GM21825 (cell line): ENCODE data around the gene AGBL3.
A peak's percentile ranks its signal among the peaks of the same experiment; 100 is the strongest.
"Not testable (repeated sequence)": the region's sequence is repeated elsewhere in the genome, so short reads cannot be mapped to it uniquely, and the experiment has no call there.

Experiments used
- ATAC-seq: cut with Tn5 transposase; IDR thresholded peaks from one replicate; pipeline ENCODE4 v1.9.1; 2021; ENCODE audit warnings: mild to moderate bottlenecking, moderate library complexity; ENCODE audit not compliant: unreplicated experiment

The AGBL3 gene

DNA sequence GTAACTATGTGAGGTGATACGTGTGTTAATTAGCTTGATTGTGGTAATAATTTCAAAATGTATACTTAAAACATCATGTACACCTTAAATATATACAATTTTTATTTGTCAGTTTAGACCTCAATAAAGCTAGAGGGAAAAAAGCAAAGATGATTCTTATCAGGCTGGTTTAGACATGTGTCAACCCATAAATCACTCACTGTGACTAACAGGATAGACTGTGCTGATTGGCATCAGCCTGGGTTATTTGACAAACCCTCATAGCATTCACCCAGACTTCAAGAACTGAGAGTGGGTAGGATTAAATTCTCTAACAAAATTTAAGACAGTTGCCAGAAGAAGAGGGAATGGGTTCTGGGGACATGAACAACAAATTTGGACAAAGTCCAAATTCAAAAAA lies 87.8 kb downstream of the AGBL3 start:
- ATAC-seq, result no peak

- no peak for ATAC-seq
Measured at GRCh38 chr7:135074531-135074930, 88.2 kb downstream of the AGBL3 start.

DNA sequence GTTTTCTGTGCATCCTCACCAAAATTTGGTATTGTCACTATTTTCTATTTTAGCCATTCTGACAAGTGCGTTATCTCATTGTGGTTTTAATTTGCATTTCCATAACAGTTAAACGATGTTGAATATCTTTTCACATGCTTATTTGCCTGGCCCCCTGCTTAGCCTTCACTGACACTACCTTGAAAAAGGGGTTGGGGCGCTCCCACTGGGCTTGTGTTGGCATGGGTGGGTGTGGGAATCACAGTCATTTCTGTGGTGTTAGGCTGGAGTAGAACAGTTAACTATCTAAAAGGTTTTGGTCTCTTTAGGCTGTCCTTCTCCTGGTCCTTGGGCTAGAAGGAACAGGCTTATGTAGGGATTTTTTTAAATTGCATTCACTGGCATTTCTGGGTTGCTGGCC lies 89.4 kb downstream of the AGBL3 start:
- ATAC-seq, result no peak

DNA sequence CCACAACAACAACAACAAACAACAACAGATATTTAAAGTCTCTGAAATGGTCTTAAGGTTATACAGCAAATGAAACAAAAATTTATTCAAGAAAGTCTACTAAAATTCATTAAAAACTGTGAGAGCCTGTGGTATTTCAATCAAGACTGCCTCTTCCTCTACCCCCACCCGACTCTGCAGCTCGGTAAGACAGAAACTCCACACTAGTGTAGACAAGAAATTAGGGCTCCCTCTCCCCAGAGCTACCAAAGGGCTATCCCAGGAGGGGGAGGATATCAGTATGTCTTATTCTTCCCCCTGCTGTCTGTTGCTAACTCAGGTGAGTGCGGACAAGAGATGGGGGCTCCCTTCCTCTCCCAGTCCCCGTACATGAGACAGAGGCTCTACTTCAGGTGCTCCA lies 90.6 kb downstream of the AGBL3 start:
- no peak for ATAC-seq

GRCh38 chr7:135077642-135078041 lies 91.3 kb downstream of the AGBL3 start:
- no peak for ATAC-seq

- no peak for ATAC-seq
Measured at GRCh38 chr7:135078051-135078450, 91.7 kb downstream of the AGBL3 start.

- no peak for ATAC-seq
Measured at GRCh38 chr7:135079068-135079467, 92.8 kb downstream of the AGBL3 start.

- no peak for ATAC-seq
Measured at GRCh38 chr7:135083005-135083404, 96.7 kb downstream of the AGBL3 start.

GRCh38 chr7:135088566-135088965 lies 102.3 kb downstream of the AGBL3 start:
- no peak for ATAC-seq

DNA sequence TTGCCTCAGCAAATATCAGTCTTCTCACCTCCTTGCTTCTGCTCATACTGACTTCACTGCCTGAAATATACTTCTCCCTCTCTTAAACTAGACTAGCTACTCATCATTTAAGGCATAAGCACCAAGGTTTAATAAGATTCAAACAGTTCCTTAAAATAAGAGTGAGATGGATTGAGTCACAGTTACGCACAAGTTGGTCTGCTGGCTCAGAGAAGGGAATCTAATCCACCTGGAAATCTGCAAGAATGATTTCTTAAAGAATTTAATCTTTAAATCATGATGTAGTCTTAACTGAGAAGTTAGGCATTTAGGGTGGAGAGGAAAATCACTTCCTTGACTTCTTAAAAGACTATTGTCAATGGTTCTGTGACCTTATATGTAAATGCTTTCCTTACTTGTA lies 105.4 kb downstream of the AGBL3 start:
- no peak for ATAC-seq

GRCh38 chr7:135094472-135095237 lies 108.3 kb downstream of the AGBL3 start:
- no peak for ATAC-seq

DNA sequence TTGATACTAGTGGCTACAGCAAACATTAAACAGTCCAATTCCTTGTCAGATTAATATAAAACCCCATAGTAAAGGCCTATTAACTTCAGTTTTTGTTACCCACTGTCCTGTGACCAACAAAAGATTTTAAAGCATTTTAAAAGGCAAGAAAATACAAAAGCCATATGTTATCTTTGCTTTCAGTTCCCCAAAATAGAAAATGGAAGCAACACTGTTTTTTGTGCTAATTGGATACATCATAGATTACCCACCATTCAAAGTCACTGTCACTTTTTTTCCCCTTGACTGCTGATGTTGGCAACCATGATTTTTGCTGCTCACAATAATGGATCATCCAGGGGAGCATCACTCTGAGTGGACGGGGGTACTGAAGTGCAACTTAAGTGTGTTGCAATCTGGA lies 109.1 kb downstream of the AGBL3 start:
- no peak for ATAC-seq

DNA sequence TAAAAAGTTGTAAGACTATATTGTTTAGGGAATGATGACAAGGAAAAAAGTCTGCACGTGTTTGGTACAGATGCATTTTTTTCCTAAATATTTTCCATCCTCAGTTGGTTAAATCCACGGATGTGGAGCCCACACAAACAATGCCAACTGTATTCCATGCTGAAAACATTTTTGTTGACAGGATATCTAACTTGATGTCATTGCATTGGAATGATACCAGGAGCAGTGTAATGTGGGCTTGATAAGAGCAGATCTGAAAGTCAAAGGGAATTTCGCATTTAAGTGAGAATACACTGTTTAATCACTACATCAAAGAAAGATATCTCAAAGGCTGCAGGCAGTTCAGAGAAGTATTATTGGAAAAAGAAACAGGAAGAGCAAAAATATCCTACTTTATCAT lies 112.1 kb downstream of the AGBL3 start:
- no peak for ATAC-seq

DNA sequence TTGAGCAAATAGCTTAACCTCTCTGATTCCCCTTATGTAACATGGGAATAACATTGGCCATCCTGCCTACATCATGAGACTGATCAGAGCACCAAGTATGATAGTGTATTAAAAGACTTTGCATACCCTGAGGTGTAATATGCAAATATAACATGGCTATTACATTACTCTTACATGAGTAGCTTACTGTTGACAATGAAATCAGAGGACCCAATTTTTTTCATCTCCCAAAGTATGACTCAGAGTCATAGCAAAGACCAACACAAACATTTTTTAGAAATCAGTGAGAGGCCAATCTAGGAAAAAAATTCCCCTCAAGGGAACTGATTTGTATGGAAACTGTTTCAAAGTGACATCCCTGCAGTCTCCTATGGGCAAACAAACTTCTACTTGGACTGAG lies 114.5 kb downstream of the AGBL3 start:
- ATAC-seq, result no peak

DNA sequence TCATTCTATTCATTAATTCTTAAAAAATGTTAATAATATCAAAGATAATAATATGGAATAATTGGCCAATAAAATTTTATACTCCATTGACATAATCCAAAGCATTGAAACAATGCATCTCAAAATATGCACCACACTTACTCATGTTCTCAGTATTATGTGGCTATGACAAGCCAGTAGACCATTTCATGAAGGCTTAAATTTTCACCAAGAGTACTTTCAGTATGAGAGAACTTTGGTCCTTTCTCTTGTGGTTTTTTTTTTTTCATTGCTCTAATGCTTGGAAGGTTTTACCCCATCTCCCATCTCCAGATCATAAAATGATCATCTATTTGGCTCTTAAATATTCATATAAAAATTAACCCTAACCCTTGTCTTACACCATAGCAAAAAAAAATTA lies 116.1 kb downstream of the AGBL3 start:
- ATAC-seq, result peak; percentile 96

DNA sequence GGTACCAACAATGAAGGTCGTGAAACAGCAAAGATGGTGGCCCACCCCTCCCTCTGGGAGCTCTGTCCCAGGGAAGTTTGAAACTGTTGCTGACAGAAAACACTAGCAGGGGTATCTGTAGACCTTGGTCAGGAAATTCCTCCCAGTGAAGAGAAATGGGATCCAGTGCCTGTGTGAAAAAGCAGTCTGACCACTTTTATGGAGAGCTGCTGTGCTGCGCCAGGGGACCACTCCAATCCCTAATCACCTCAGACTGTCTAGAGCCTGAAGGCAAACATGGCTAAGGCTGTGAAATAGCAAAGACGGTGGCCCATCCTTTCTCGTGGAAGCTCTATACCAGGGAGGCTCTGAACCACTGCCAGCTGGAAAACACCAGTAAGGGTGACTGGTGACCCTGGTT lies 123.3 kb downstream of the AGBL3 start:
- no peak for ATAC-seq

DNA sequence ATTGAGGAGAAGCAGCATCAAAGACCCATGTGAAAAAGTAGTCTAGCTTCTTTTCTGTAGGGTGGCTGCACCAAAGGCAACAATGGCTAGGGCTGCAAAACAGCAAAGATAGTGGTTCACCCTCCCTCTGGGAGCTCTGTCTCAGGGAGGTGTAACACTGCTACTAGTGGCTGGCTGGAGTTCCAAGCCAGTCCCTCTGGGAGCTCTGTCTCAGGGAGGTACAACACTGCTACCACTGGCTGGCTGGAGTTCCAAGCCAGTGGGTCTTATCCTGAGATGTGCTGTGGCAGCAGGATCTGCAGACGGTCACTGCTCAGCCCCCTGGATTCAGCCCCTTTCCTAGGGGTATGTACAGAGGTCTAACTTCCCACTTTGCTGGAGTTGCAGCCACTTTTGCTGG lies 123.7 kb downstream of the AGBL3 start:
- no peak for ATAC-seq

GRCh38 chr7:135111379-135111778 lies 125.1 kb downstream of the AGBL3 start:
- ATAC-seq, result no peak

- ATAC-seq, result no peak
Measured at GRCh38 chr7:135114622-135115021, 128.3 kb downstream of the AGBL3 start.

DNA sequence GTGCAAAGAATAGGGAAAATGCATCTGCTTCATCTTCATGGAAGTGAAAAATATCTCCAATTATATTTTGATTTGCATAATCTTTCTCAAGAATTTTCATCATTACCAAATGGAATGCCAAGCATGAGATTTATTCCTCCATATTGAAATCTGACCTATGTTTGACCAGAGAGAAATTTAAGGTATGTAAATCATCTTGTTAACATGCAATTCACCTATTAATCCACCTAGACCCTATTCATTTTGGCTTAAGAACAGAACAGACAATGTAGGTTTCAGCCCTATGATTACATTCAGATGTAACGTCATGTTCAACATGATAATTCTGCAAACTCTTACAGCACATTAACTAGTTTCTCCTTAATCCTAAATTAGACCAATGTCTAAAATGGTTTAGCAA lies 130.8 kb downstream of the AGBL3 start:
- ATAC-seq, result no peak

DNA sequence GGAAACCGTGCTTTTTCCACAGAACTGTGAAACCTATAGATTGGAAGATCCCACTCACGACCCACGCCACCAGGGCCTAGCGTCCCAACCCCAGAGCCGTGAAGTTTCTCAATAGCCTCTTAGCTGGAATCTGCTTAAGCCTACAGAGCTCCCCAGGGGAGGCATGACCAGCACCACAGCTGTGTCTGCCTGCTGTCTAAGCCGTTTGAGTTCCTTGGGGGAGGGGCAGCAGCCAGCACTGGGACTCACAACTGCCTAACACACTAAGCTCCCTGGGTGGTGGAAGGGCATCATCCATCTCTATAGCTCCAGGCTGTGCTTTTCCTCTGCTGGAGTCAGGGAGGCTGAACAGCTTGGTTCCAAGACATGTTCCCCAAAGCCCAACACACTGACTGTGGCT lies 135.6 kb downstream of the AGBL3 start:
- ATAC-seq, result no peak

- ATAC-seq, result not testable (repeated sequence)
Measured at GRCh38 chr7:135124631-135125030, 138.3 kb downstream of the AGBL3 start.

DNA sequence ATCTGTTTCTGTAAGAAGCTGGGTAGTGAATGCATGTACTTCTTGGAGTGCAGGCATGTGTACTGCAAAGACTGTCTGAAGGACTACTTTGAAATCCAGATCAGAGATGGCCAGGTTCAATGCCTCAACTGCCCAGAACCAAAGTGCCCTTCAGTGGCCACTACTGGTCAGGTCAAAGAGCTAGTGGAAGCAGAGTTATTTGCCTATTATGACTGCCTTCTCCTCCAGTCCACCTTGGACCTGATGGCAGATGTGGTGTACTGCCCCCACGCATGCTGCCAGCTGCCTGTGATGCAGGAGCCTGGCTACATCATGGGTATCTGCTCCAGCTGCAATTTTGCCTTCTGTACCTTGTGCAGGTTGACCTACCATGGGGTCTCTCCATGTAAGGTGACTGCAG lies 142.6 kb downstream of the AGBL3 start:
- ATAC-seq, result no peak
